Measurements from ENCODE around the gene AFAP1L2.

Gene AFAP1L2

DNA sequence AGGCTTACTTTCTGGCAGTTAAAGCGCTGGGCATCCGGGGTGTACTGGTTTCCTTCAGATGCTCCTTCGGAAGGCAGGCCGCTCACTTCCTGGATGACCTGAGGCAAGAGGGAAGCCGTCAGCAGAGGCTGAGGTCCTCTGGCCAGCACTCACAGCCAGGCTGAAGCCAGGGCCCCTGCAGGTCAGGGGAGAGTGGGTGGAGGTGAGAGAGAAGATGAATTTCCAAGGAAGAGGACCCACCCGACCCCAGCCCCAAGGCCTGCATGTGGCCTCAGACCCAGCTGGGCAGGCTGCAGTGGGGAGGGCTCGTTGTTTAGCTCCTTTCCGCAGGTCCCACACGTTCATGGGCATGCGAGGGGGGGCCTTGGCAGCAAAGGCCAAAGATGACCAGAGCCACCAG, 94.0 kb downstream of the AFAP1L2 start:
- Histone ChIP-seq H3K4me3 (ENCODE audit: low read length) (no peak overlapping the region), H3K4me1 (ENCODE audit: low read length) (no peaks in the 10 kb centered on the region), H3K4me2 (ENCODE audit: low read depth, low read length) (no peak overlapping the region), H3K27me3 (replicated peaks; ENCODE audit: insufficient read depth, low read length) (no peaks in the 10 kb centered on the region), H3K9ac (ENCODE audit: low read length) (no peak overlapping the region), H3K27ac (ENCODE audit: low read length) (no peak overlapping the region), H3K36me3 (replicated peaks; ENCODE audit: insufficient read depth, low read length) (no peaks in the 10 kb centered on the region), H3F3A (ENCODE audit: insufficient read depth, low read length) (no peaks in the 10 kb centered on the region), H3K9me2 (replicated peaks; ENCODE audit: insufficient read depth, low read length) (no peaks in the 10 kb centered on the region), H3K9me3 (replicated peaks; ENCODE audit: insufficient read depth, low read length) (no peaks in the 10 kb centered on the region), H3K79me2 (ENCODE audit: low read length) (no peaks in the 10 kb centered on the region), H4K20me1 (ENCODE audit: insufficient read depth, low read length) (no peaks in the 10 kb centered on the region), H2AFZ (ENCODE audit: low read length) (no peak overlapping the region)
- TF ChIP-seq CTCF (IDR thresholded peaks at IDR 0.05; ENCODE audit: low read length) = no peak
- TF ChIP-seq EZH2 (optimal IDR thresholded peaks at IDR 0.05; ENCODE audit: low read depth, low read length) = no peak
- TF ChIP-seq EZH2phosphoT487 (IDR thresholded peaks at IDR 0.05; ENCODE audit: low read length) = no peak
- DNase-seq = no peak

- Histone ChIP-seq H3F3A (ENCODE audit: insufficient read depth, low read length) (no peaks in the 10 kb centered on the region), H3K9me3 (replicated peaks; ENCODE audit: insufficient read depth, low read length) (no peaks in the 10 kb centered on the region), H3K27ac (ENCODE audit: low read length) (no peak overlapping the region), H3K27me3 (replicated peaks; ENCODE audit: insufficient read depth, low read length) (no peaks in the 10 kb centered on the region), H3K4me1 (ENCODE audit: low read length) (no peaks in the 10 kb centered on the region), H3K9me2 (replicated peaks; ENCODE audit: insufficient read depth, low read length) (no peaks in the 10 kb centered on the region), H3K79me2 (ENCODE audit: low read length) (no peaks in the 10 kb centered on the region), H3K36me3 (replicated peaks; ENCODE audit: insufficient read depth, low read length) (no peaks in the 10 kb centered on the region), H3K4me2 (ENCODE audit: low read depth, low read length) (no peak overlapping the region), H2AFZ (ENCODE audit: low read length) (no peak overlapping the region), H3K4me3 (ENCODE audit: low read length) (no peak overlapping the region), H3K9ac (ENCODE audit: low read length) (no peak overlapping the region), H4K20me1 (ENCODE audit: insufficient read depth, low read length) (no peaks in the 10 kb centered on the region)
- no peak for TF ChIP-seq EZH2 (optimal IDR thresholded peaks at IDR 0.05; ENCODE audit: low read depth, low read length)
- TF ChIP-seq EZH2phosphoT487 (IDR thresholded peaks at IDR 0.05; ENCODE audit: low read length) = no peak
- no peak for TF ChIP-seq CTCF (IDR thresholded peaks at IDR 0.05; ENCODE audit: low read length)
- no peak for DNase-seq
These were observed 95.0 kb downstream of the AFAP1L2 start for GRCh38 chr10:114309364-114309651.

DNA sequence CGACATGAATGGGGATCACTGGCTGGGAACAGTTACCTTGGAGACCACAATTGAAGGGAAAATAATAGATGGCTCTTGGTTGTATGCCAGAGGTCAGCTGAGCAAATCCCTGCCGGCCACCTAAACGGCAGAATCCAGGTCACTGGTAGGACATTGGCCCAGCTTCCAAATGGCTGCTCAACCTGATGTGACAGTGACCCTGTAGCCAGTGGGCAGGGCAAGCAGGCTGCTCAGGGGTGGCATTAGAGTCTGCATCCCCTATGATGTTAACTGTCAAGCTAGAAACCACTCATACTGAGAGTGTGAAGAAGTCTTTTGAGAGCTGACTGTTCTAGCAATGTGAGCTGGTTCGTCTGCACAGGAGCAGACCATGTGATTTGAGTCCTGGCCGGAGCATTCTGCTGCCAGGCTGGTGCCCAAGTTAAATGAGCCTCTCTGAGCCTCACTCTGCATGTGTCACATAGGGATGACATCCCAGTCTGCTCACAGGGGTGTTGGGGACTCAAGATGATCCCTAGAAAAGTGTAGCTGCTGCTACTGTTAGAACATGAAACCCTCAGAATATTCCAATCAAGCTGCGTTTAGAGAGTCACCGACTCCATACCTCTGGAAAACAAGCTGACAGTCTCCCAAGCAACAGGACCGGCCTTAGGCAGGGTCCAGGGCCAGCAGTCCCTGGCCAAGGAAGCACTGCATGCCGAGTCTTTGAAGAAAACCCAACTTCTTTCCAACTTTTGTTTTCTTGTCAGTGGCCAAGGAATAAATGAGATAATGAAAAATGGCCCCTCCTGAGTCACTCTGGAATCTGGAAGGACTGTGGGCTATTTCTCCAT, 95.6 kb downstream of the AFAP1L2 start:
- Histone ChIP-seq H3K9ac (ENCODE audit: low read length) (no peak overlapping the region), H3K4me1 (ENCODE audit: low read length) (no peaks in the 10 kb centered on the region)
- TF ChIP-seq CTCF (IDR thresholded peaks at IDR 0.05; ENCODE audit: low read length) (no peak), EZH2phosphoT487 (IDR thresholded peaks at IDR 0.05; ENCODE audit: low read length) (no peak), EZH2 (optimal IDR thresholded peaks at IDR 0.05; ENCODE audit: low read depth, low read length) (no peak)

More for the DNA sequence above, 95.6 kb downstream of the AFAP1L2 start:
- no peaks in the 10 kb centered on the region for H3F3A ChIP-seq (ENCODE audit: insufficient read depth, low read length)
- no peaks in the 10 kb centered on the region for H3K79me2 ChIP-seq (ENCODE audit: low read length)
- no peak for DNase-seq
- H3K9me3 ChIP-seq (replicated peaks; ENCODE audit: insufficient read depth, low read length) = no peaks in the 10 kb centered on the region
- H3K27ac ChIP-seq (ENCODE audit: low read length) = no peak overlapping the region
- no peaks in the 10 kb centered on the region for H3K27me3 ChIP-seq (replicated peaks; ENCODE audit: insufficient read depth, low read length)
- H3K4me3 ChIP-seq (ENCODE audit: low read length) = no peak overlapping the region
- no peak overlapping the region for H3K4me2 ChIP-seq (ENCODE audit: low read depth, low read length)
- H3K9me2 ChIP-seq (replicated peaks; ENCODE audit: insufficient read depth, low read length) = no peaks in the 10 kb centered on the region
- H4K20me1 ChIP-seq (ENCODE audit: insufficient read depth, low read length) = no peaks in the 10 kb centered on the region
- no peak overlapping the region for H2AFZ ChIP-seq (ENCODE audit: low read length)
- no peaks in the 10 kb centered on the region for H3K36me3 ChIP-seq (replicated peaks; ENCODE audit: insufficient read depth, low read length)
